Endothelial cell (in vitro differentiated cells): ENCODE measurements around the gene CAV2. TPM values are rescaled to one million over a fixed set of nuclear protein-coding genes. Genes with fewer than 3 reads are reported as not detected.
A peak's percentile ranks its signal among the peaks of the same experiment; 100 is the strongest.

Experiments used
- DNase-seq: peaks from one replicate; pipeline ENCODE4 v3.0.0; 2021; ENCODE audit warnings: low spot score
- H3K27ac Mint-ChIP-seq: one replicate; pipeline ENCODE4 v1.8.0; 2021; ENCODE audit warnings: mixed read lengths, inconsistent platforms; ENCODE audit not compliant: unreplicated experiment
- H3K27me3 Mint-ChIP-seq: one replicate; pipeline ENCODE4 v1.8.0; 2021; ENCODE audit warnings: mild to moderate bottlenecking, moderate library complexity, mixed read lengths, inconsistent platforms; ENCODE audit not compliant: unreplicated experiment
- H3K36me3 Mint-ChIP-seq: one replicate; pipeline ENCODE4 v1.8.0; 2021; ENCODE audit warnings: mild to moderate bottlenecking, low read depth, mixed read lengths, inconsistent platforms; ENCODE audit not compliant: unreplicated experiment
- H3K4me1 Mint-ChIP-seq: one replicate; pipeline ENCODE4 v1.8.0; 2021; ENCODE audit warnings: mild to moderate bottlenecking, mixed read lengths, inconsistent platforms; ENCODE audit not compliant: unreplicated experiment
- H3K4me3 Mint-ChIP-seq: one replicate; pipeline ENCODE4 v1.8.0; 2021; ENCODE audit warnings: mild to moderate bottlenecking, mixed read lengths, inconsistent platforms; ENCODE audit not compliant: unreplicated experiment
- H3K9me3 Mint-ChIP-seq: one replicate; pipeline ENCODE4 v1.8.0; 2021; ENCODE audit warnings: mixed read lengths, inconsistent platforms; ENCODE audit not compliant: unreplicated experiment
- CTCF ChIP-seq: fragments of 200-600 bp; sonication (generic); IDR thresholded peaks from one replicate; pipeline ENCODE4 v1.5.0; 2021; ENCODE audit warnings: antibody characterized with exemption; ENCODE audit not compliant: unreplicated experiment
- total RNA-seq: library from RNA; stranded (reverse); fragmentation: NEBNext Ultra II Directional; extraction: Animal tissue kit (Norgen Biotek cat#: 25700); gene quantifications from one replicate; pipeline ENCODE4 v1.2.1, GENCODE V29; 2021; ENCODE audit not compliant: unreplicated experiment

The CAV2 gene
- total RNA-seq, 1 donor from 2014 or later, result 35.5 TPM

GRCh38 chr7:116494472-116494871 is 5.1 kb upstream of the CAV2 start:
- Mint-ChIP-seq H3K36me3 (no peaks in the 10 kb centered on the region), H3K9me3 (no peaks in the 10 kb centered on the region), H3K27me3 (no peaks in the 10 kb centered on the region), H3K4me1 (peaks cover 9% of the 10 kb centered on the region), H3K4me3 (no peak overlapping the region), H3K27ac (no peak overlapping the region)
- TF ChIP-seq CTCF, result no peak
- DNase-seq, result no peak

GRCh38 chr7:116495736-116496135 is 3.8 kb upstream of the CAV2 start:
- no peak overlapping the region for H3K4me3 Mint-ChIP-seq
- no peak for TF ChIP-seq CTCF
- H3K36me3 Mint-ChIP-seq, result no peaks in the 10 kb centered on the region
- no peaks in the 10 kb centered on the region for H3K9me3 Mint-ChIP-seq
- no peak for DNase-seq
- peaks cover 2% of the 10 kb centered on the region for H3K27me3 Mint-ChIP-seq
- peaks cover 16% of the 10 kb centered on the region for H3K4me1 Mint-ChIP-seq
- H3K27ac Mint-ChIP-seq, result no peak overlapping the region

- no peak overlapping the region for H3K27ac Mint-ChIP-seq
- no peak for DNase-seq
- no peaks in the 10 kb centered on the region for H3K9me3 Mint-ChIP-seq
- peaks cover 2% of the 10 kb centered on the region for H3K27me3 Mint-ChIP-seq
- peaks cover 24% of the 10 kb centered on the region for H3K4me1 Mint-ChIP-seq
- no peak overlapping the region for H3K4me3 Mint-ChIP-seq
- H3K36me3 Mint-ChIP-seq, result no peaks in the 10 kb centered on the region
- TF ChIP-seq CTCF, result no peak
Observed at GRCh38 chr7:116496653-116497052, 2.9 kb upstream of the CAV2 start.

GRCh38 chr7:116497708-116498107 is 1.8 kb upstream of the CAV2 start:
- Mint-ChIP-seq H3K4me1 (peaks cover 21% of the 10 kb centered on the region), H3K27me3 (peaks cover 2% of the 10 kb centered on the region), H3K36me3 (no peaks in the 10 kb centered on the region), H3K4me3 (no peak overlapping the region), H3K27ac (no peak overlapping the region), H3K9me3 (no peaks in the 10 kb centered on the region)
- no peak for TF ChIP-seq CTCF
- DNase-seq, result no peak

- Mint-ChIP-seq H3K27ac (peak overlapping the region; percentile 89), H3K27me3 (peaks cover 2% of the 10 kb centered on the region), H3K36me3 (peaks cover 5% of the 10 kb centered on the region), H3K4me1 (peaks cover 26% of the 10 kb centered on the region), H3K9me3 (no peaks in the 10 kb centered on the region), H3K4me3 (peak overlapping the region; percentile 97)
- DNase-seq, result peak; percentile 38
- TF ChIP-seq CTCF, result no peak
Observed at GRCh38 chr7:116500078-116500853, 728 bp downstream of the CAV2 start.
